OCI-LY1 (cell line): Measurements from ENCODE around the gene TNNT2.

ENCODE experiments used
- H2AFZ ChIP-seq: fragments of 200-600 bp; sonication (generic), shearing (Covaris generic); 2 replicates; pipeline ENCODE4 v1.6.0; 2014; ENCODE audit warnings: antibody characterized with exemption, mild to moderate bottlenecking, low read length
- H3F3A ChIP-seq: fragments of 200-600 bp; sonication (generic), shearing (Covaris generic); 2 replicates; pipeline ENCODE4 v1.6.0; 2014; ENCODE audit warnings: mild to moderate bottlenecking, antibody characterized with exemption, low read length, moderate library complexity; ENCODE audit not compliant: insufficient read depth
- H3K27ac ChIP-seq: fragments of 200-600 bp; sonication (generic); 2 replicates; pipeline ENCODE4 v1.5.1; 2014; ENCODE audit warnings: low read length, mixed run types, mild to moderate bottlenecking, low read depth; ENCODE audit not compliant: poor library complexity, severe bottlenecking
- H3K27me3 ChIP-seq: fragments of 200-600 bp; sonication (generic); 2 replicates; pipeline ENCODE4 v1.6.0; 2014; ENCODE audit warnings: antibody characterized with exemption, mild to moderate bottlenecking, low read length, moderate library complexity; ENCODE audit not compliant: insufficient read depth
- H3K36me3 ChIP-seq: fragments of 200-600 bp; sonication (generic); 2 replicates; pipeline ENCODE4 v1.6.1; 2014; ENCODE audit warnings: mild to moderate bottlenecking, antibody characterized with exemption, low read length, moderate library complexity, mixed read lengths; ENCODE audit not compliant: insufficient read depth
- H3K4me1 ChIP-seq: fragments of 200-600 bp; sonication (generic); 2 replicates; pipeline ENCODE4 v1.5.1; 2014; ENCODE audit warnings: mild to moderate bottlenecking, low read length, moderate library complexity; ENCODE audit not compliant: insufficient read depth, severe bottlenecking
- H3K4me2 ChIP-seq: fragments of 200-600 bp; sonication (generic), shearing (Covaris generic); 2 replicates; pipeline ENCODE4 v1.6.1; 2014; ENCODE audit warnings: low read length
- H3K4me3 ChIP-seq: fragments of 200-600 bp; sonication (generic); 2 replicates; pipeline ENCODE4 v1.5.1; 2014; ENCODE audit warnings: low read length, low read depth, mild to moderate bottlenecking, mixed read lengths; ENCODE audit not compliant: poor library complexity, severe bottlenecking
- H3K79me2 ChIP-seq: fragments of 200-600 bp; shearing (Covaris generic); 2 replicates; pipeline ENCODE4 v1.6.1; 2016; ENCODE audit warnings: mixed run types, low read length, mixed read lengths; ENCODE audit not compliant: insufficient read depth
- H3K9ac ChIP-seq: fragments of 200-600 bp; sonication (generic), shearing (Covaris generic); 2 replicates; pipeline ENCODE4 v1.6.1; 2014; ENCODE audit warnings: mild to moderate bottlenecking, low read length, mixed read lengths
- H3K9me2 ChIP-seq: fragments of 200-600 bp; sonication (generic), shearing (Covaris generic); 2 replicates; pipeline ENCODE4 v1.6.1; 2014; ENCODE audit warnings: low read depth, mild to moderate bottlenecking, low read length, mixed read lengths
- H3K9me3 ChIP-seq: fragments of 200-600 bp; shearing (Covaris generic); 2 replicates; pipeline ENCODE4 v1.6.1; 2014; ENCODE audit warnings: low read length, mixed read lengths
- H4K20me1 ChIP-seq: fragments of 200-600 bp; sonication (generic), shearing (Covaris generic); 2 replicates; pipeline ENCODE4 v1.6.0; 2016; ENCODE audit warnings: mild to moderate bottlenecking, low read length; ENCODE audit not compliant: insufficient read depth
- EZH2 ChIP-seq: fragments of 200-600 bp; sonication (generic), shearing (Covaris generic); IDR thresholded peaks from 2 replicates; pipeline ENCODE4 v1.8.0; 2017; ENCODE audit warnings: borderline replicate concordance, mixed run types, mild to moderate bottlenecking, antibody characterized with exemption, low read length, moderate library complexity, mixed read lengths
- TF ChIP-seq, protein P1 (sequence below): fragments of 200-600 bp; sonication (generic), shearing (Covaris generic); IDR thresholded peaks from 2 replicates; pipeline ENCODE4 v1.5.1; 2017; ENCODE audit warnings: mild to moderate bottlenecking, antibody characterized with exemption, low read length, moderate library complexity, mixed read lengths

TNNT2 gene

DNA sequence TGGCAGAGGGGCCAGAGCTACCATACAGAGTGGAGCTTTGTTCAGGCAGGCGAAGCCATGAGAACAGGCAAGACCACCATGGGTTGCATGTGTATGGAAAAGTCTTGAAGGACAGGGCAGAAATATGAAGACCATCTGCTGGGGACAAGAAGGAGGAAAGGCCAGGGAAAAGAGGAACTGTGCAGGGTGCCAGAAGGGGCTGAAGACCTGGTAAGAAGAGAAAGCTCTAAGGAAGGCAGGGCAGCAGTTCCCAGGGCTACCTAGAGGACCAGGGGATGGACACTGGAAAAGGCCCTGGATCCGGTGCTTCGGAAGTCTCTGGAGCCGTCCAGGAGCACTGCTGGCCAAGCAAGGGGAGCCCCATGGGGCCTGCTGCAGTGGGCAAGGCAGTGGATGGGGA is 50.8 kb downstream of the TNNT2 start:
- Histone ChIP-seq H4K20me1 (no peaks in the 10 kb centered on the region), H3F3A (no peaks in the 10 kb centered on the region), H3K4me3 (no peak overlapping the region), H3K27me3 (no peaks in the 10 kb centered on the region), H3K36me3 (no peaks in the 10 kb centered on the region), H3K4me2 (no peak overlapping the region), H3K27ac (no peak overlapping the region), H3K9ac (no peak overlapping the region), H3K79me2 (no peaks in the 10 kb centered on the region), H3K4me1 (no peaks in the 10 kb centered on the region), H2AFZ (no peak overlapping the region), H3K9me3 (no peaks in the 10 kb centered on the region), H3K9me2 (no peaks in the 10 kb centered on the region)
- TF ChIP-seq EZH2: no peak
- TF ChIP-seq, protein P1, sequence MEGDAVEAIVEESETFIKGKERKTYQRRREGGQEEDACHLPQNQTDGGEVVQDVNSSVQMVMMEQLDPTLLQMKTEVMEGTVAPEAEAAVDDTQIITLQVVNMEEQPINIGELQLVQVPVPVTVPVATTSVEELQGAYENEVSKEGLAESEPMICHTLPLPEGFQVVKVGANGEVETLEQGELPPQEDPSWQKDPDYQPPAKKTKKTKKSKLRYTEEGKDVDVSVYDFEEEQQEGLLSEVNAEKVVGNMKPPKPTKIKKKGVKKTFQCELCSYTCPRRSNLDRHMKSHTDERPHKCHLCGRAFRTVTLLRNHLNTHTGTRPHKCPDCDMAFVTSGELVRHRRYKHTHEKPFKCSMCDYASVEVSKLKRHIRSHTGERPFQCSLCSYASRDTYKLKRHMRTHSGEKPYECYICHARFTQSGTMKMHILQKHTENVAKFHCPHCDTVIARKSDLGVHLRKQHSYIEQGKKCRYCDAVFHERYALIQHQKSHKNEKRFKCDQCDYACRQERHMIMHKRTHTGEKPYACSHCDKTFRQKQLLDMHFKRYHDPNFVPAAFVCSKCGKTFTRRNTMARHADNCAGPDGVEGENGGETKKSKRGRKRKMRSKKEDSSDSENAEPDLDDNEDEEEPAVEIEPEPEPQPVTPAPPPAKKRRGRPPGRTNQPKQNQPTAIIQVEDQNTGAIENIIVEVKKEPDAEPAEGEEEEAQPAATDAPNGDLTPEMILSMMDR: no peak

DNA sequence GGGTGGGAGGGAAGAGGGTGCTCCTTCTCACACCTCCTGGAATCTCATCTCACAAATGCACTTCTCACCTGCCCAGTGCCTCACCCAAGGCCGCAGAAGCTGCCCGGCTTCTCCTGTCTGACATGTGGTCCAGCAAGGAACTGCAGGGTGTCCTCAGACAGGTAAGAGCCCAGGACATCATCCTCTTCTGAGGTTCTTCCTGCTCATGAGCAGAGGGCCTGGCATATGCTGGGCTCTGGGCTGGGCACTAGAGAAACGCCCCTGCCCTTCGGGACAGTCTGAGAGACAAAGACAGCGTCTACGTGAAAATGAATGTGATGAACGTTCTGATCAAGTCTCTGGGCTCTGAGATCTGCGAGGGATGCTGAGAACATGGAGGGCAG is 51.8 kb downstream of the TNNT2 start:
- Histone ChIP-seq H3F3A (no peaks in the 10 kb centered on the region), H3K27ac (no peak overlapping the region), H3K27me3 (no peaks in the 10 kb centered on the region)

DNA sequence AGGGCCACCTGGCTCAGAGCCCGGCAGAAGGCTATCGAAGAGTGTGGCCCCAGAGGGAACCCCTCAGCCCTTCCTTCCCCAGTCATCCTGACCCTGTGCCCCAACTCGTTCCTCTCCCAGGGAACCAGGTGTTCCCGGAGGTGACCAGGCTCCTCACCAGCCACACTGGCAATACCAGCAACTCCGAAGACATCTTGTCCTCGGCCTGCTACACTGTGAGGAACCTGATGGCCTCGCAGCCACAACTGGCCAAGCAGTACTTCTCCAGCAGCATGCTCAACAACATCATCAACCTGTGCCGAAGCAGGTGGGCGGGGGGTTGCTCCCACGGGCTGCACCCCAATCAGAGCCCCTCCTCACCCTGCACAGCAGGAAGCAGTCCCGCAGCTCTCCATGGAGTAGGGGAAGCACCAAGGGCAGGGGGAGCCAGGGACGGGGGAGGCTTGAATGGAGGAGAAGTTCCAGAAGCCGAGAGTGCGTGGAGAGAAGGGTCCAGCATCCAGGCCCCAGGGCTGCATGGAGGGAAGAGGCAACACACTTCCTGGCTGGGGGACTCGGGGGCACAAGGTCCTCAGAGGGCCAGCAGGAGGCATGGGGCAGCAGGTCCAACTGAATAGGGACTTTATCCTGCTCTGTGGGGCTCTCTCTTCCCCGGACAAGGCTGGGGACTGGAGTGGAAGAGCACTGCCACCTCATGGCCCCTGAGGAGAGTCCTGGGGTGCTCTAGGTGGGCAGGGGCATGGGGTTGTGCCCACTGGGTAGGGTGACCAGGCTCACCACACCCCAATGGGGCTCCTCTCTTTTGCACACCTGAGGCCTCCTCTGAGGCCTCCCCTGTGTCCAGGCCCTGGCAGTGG is 52.4 kb downstream of the TNNT2 start:
- Histone ChIP-seq H3K9me2 (no peaks in the 10 kb centered on the region), H3K4me2 (no peak overlapping the region), H3K4me3 (no peak overlapping the region), H2AFZ (no peak overlapping the region), H3K79me2 (no peaks in the 10 kb centered on the region), H3K27ac (no peak overlapping the region), H3K36me3 (no peaks in the 10 kb centered on the region), H3K4me1 (no peaks in the 10 kb centered on the region), H3K9ac (no peak overlapping the region), H3F3A (no peaks in the 10 kb centered on the region), H3K9me3 (no peaks in the 10 kb centered on the region), H4K20me1 (no peaks in the 10 kb centered on the region), H3K27me3 (no peaks in the 10 kb centered on the region)
- TF ChIP-seq, protein P1: no peak
- TF ChIP-seq EZH2: no peak

More for the DNA sequence above, 51.8 kb downstream of the TNNT2 start:
- Histone ChIP-seq H3K4me2 (no peak overlapping the region), H3K79me2 (no peaks in the 10 kb centered on the region), H3K36me3 (no peaks in the 10 kb centered on the region), H3K9me2 (no peaks in the 10 kb centered on the region), H3K4me1 (no peaks in the 10 kb centered on the region), H4K20me1 (no peaks in the 10 kb centered on the region), H3K9ac (no peak overlapping the region), H3K4me3 (no peak overlapping the region), H3K9me3 (no peaks in the 10 kb centered on the region), H2AFZ (no peak overlapping the region)
- TF ChIP-seq, protein P1: no peak
- TF ChIP-seq EZH2: no peak
